Caco-2 (cell line): ENCODE measurements around the gene ACKR2. TPM values are rescaled to one million over a fixed set of nuclear protein-coding genes. Genes with fewer than 3 reads are reported as not detected.

Source experiments
- BruUV-seq: library from RNA; stranded (reverse); fragments of 400-500 nt; replicated peaks from 2 replicates; lab custom pipeline; 2021; lab: Mats Ljungman, UMichigan
- CTCF ChIA-PET: fragments of 300-600 bp; sonication (Branson Sonifier 250); formaldehyde crosslinking; loops from one replicate; lab custom pipeline; 2022; ENCODE audit warnings: antibody characterized with exemption; lab: Charles Lee
- POLR2A ChIA-PET: fragments of 300-600 bp; sonication (Branson Sonifier 250); formaldehyde crosslinking; loops from one replicate; lab custom pipeline; 2022; ENCODE audit warnings: antibody characterized with exemption; lab: Charles Lee
- DNase-seq, 2 experiments: peaks; one replicate each; pipeline versions ENCODE4 v3.0.0 to v3.0.0-alpha.2; 2020 to 2022
- H3K27me3 ChIP-seq: replicated peaks from 2 replicates; pipeline ENCODE4 v1.6.0; 2011; ENCODE audit warnings: low read length; ENCODE audit not compliant: control insufficient read depth, insufficient read depth
- H3K36me3 ChIP-seq: 2 replicates; pipeline ENCODE4 v1.5.1; 2011; ENCODE audit warnings: low read length; ENCODE audit not compliant: control insufficient read depth, insufficient read depth
- H3K4me1 ChIP-seq: fragments of 250-450 bp; sonication (Bioruptor Pico); 2 replicates; pipeline ENCODE4 v1.5.1; 2020; ENCODE audit warnings: mild to moderate bottlenecking
- H3K4me3 ChIP-seq: 2 replicates; pipeline ENCODE4 v1.5.1; 2011; ENCODE audit warnings: low read depth, mild to moderate bottlenecking, control low read depth, low read length
- H3K9me3 ChIP-seq: fragments of 250-450 bp; sonication (Bioruptor Pico); 2 replicates; pipeline ENCODE4 v1.5.1; 2020; ENCODE audit warnings: mild to moderate bottlenecking, moderate library complexity
- H3K27ac Mint-ChIP-seq: one replicate; pipeline ENCODE4 v1.8.0; 2022; ENCODE audit warnings: mixed read lengths; ENCODE audit not compliant: unreplicated experiment
- H3K27me3 Mint-ChIP-seq: one replicate; pipeline ENCODE4 v1.8.0; 2022; ENCODE audit warnings: mixed read lengths; ENCODE audit not compliant: insufficient read depth, unreplicated experiment
- H3K36me3 Mint-ChIP-seq: one replicate; pipeline ENCODE4 v1.8.0; 2022; ENCODE audit warnings: mild to moderate bottlenecking, mixed read lengths; ENCODE audit not compliant: insufficient read depth, unreplicated experiment
- H3K4me1 Mint-ChIP-seq: one replicate; pipeline ENCODE4 v1.8.0; 2022; ENCODE audit warnings: low read depth, mixed read lengths; ENCODE audit not compliant: unreplicated experiment
- H3K4me3 Mint-ChIP-seq: one replicate; pipeline ENCODE4 v1.8.0; 2022; ENCODE audit warnings: mild to moderate bottlenecking, moderate library complexity, mixed read lengths; ENCODE audit not compliant: unreplicated experiment
- H3K9me3 Mint-ChIP-seq: one replicate; pipeline ENCODE4 v1.8.0; 2022; ENCODE audit warnings: mixed read lengths; ENCODE audit not compliant: unreplicated experiment
- CTCF ChIP-seq, 2 experiments: fragments of 200-600 bp in 1 of 2; IDR thresholded peaks; 1 replicate in 1 of 2; 2 replicates in 1 of 2; pipeline versions ENCODE4 v1.5.1 to v1.8.0; 2011 to 2022; ENCODE audit warnings: antibody characterized with exemption in 1 of 2, control low read depth in 1 of 2, inconsistent platforms in 1 of 2, low read depth in 1 of 2, low read length in 1 of 2, mild to moderate bottlenecking in 1 of 2, moderate library complexity in 1 of 2; ENCODE audit not compliant: insufficient read depth in 1 of 2, severe bottlenecking in 1 of 2, unreplicated experiment in 1 of 2
- intact Hi-C: fragments of 100-400 bp; cut with micrococcal nuclease; formaldehyde crosslinking; loops from one replicate; pipeline ENCODE4 v1.10.0; 2022; ENCODE audit not compliant: unreplicated experiment
- total RNA-seq: library from RNA; stranded (reverse); gene quantifications from 2 replicates; pipeline ENCODE4 v1.2.3, GENCODE V29; 2022

ACKR2 gene
- total RNA-seq, 1 experiment from 2014 or later = 3.5 TPM

- H3K27me3 ChIP-seq = no peaks in the 10 kb centered on the region
- no peak within 1 kb of the TSS for H3K4me3 Mint-ChIP-seq
- intact Hi-C loops = no loop called here
- no peaks in the 10 kb centered on the region for H3K9me3 Mint-ChIP-seq
- DNase-seq = no peak
- POLR2A ChIA-PET = no interaction called here
- no peaks in the 10 kb centered on the region for H3K36me3 Mint-ChIP-seq
- TF ChIP-seq CTCF (IDR thresholded peaks at IDR 0.05; ENCODE audit: insufficient read depth in 1 of 2, low read depth in 1 of 2, low read length in 1 of 2, severe bottlenecking in 1 of 2, unreplicated experiment in 1 of 2) = no peak
- H3K9me3 ChIP-seq = no peaks in the 10 kb centered on the region
- no peaks in the 10 kb centered on the region for H3K36me3 ChIP-seq
- H3K27ac Mint-ChIP-seq = no peak within 1 kb of the TSS
- CTCF ChIA-PET = no interaction called here
- BruUV-seq = no TSS peak
- H3K4me1 Mint-ChIP-seq = no peaks in the 10 kb centered on the region
- H3K4me3 ChIP-seq = no peak within 1 kb of the TSS
- H3K4me1 ChIP-seq = peaks cover 3% of the 10 kb centered on the region; the same call in 1 of the 2 replicates
- H3K27me3 Mint-ChIP-seq = peaks cover 4% of the 10 kb centered on the region
These were observed 66.3 kb downstream of the ACKR2 start, which contains the start of gene CYP8B1 for GRCh38 chr3:42875325-42876151. TSS of gene CYP8B1 (minus strand) at chr3:42875879. CDS start at chr3:42875816, 63 bp downstream.

GRCh38 chr3:42876401-42876800 is 67.2 kb downstream of the ACKR2 start:
- ChIA-PET CTCF (no interaction called here), POLR2A (no interaction called here)
- intact Hi-C loops = no loop called here
- Mint-ChIP-seq H3K27ac (no peak overlapping the region), H3K36me3 (no peaks in the 10 kb centered on the region), H3K4me3 (no peak overlapping the region), H3K4me1 (peaks cover 5% of the 10 kb centered on the region), H3K27me3 (peaks cover 4% of the 10 kb centered on the region), H3K9me3 (no peaks in the 10 kb centered on the region)
- BruUV-seq = no TSS peak
- no peaks in the 10 kb centered on the region for H3K27me3 ChIP-seq
- H3K9me3 ChIP-seq = no peaks in the 10 kb centered on the region
- no peaks in the 10 kb centered on the region for H3K36me3 ChIP-seq
- TF ChIP-seq CTCF (IDR thresholded peaks at IDR 0.05; ENCODE audit: insufficient read depth in 1 of 2, low read depth in 1 of 2, low read length in 1 of 2, severe bottlenecking in 1 of 2, unreplicated experiment in 1 of 2) = no peak
- H3K4me1 ChIP-seq = peaks cover 5% of the 10 kb centered on the region; the same call in 1 of the 2 replicates
- no peak overlapping the region for H3K4me3 ChIP-seq
- no peak for DNase-seq

GRCh38 chr3:42876940-42877720 is 67.9 kb downstream of the ACKR2 start:
- Mint-ChIP-seq H3K9me3 (no peaks in the 10 kb centered on the region), H3K36me3 (no peaks in the 10 kb centered on the region), H3K4me1 (peaks cover 5% of the 10 kb centered on the region), H3K27ac (no peak overlapping the region), H3K4me3 (no peak overlapping the region), H3K27me3 (peaks cover 4% of the 10 kb centered on the region)
- no peak for DNase-seq
- Histone ChIP-seq H3K4me1 (peaks cover 5% of the 10 kb centered on the region; the same call in 1 of the 2 replicates), H3K36me3 (no peaks in the 10 kb centered on the region), H3K9me3 (no peaks in the 10 kb centered on the region), H3K27me3 (no peaks in the 10 kb centered on the region), H3K4me3 (no peak overlapping the region)
- no TSS peak for BruUV-seq
- ChIA-PET POLR2A (no interaction called here), CTCF (interaction anchor here (0.6 kb wide), 1 partner anchor 95 kb away, joined by 4 read pairs; no protein-coding TSS in a partner anchor)
- intact Hi-C loops = no loop called here
- no peak for TF ChIP-seq CTCF (IDR thresholded peaks at IDR 0.05; ENCODE audit: insufficient read depth in 1 of 2, low read depth in 1 of 2, low read length in 1 of 2, severe bottlenecking in 1 of 2, unreplicated experiment in 1 of 2)
